Measurements from ENCODE around the gene C16orf96.

DNA sequence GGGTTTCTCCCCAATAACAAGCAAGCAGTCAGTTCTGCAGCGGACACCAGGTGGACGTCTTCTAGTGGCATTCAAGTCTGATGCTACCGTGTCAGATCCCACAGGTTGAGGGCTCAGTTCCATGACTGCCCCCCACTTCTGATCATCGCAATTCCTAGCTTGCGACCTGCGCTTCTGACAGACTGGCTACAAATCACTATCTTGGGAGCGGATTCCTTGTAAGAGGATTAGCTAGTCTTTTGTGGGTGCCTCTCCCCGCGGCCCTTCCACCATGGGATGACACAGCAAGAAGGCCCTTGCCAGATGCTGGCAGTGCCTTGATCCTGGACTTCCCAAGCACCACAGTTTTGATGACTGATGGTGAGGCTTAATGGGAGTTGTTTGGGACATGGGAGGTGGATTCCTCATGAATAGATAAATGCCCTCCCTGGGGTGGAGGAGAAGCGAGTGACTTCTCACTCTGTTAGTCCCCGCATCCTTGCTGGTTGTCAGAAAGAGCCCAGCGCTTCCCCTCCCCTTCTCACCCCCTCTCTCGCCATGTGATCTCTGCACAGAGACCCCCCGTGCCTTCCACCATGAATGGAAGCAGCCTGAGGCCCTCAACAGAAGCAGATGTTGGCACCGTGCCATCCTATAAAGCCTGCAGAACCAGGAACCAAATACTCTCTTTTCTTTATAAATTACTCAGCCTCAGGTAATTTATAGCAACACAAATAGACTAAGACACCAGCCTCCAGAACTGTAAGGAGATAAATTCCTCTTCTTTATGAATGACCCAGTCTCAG is 36.7 kb upstream of the C16orf96 start:
- TF ChIP-seq, protein P1, sequence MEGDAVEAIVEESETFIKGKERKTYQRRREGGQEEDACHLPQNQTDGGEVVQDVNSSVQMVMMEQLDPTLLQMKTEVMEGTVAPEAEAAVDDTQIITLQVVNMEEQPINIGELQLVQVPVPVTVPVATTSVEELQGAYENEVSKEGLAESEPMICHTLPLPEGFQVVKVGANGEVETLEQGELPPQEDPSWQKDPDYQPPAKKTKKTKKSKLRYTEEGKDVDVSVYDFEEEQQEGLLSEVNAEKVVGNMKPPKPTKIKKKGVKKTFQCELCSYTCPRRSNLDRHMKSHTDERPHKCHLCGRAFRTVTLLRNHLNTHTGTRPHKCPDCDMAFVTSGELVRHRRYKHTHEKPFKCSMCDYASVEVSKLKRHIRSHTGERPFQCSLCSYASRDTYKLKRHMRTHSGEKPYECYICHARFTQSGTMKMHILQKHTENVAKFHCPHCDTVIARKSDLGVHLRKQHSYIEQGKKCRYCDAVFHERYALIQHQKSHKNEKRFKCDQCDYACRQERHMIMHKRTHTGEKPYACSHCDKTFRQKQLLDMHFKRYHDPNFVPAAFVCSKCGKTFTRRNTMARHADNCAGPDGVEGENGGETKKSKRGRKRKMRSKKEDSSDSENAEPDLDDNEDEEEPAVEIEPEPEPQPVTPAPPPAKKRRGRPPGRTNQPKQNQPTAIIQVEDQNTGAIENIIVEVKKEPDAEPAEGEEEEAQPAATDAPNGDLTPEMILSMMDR (IDR thresholded peaks at IDR 0.05), result no peak
- no peak for TF ChIP-seq POLR2A (IDR thresholded peaks at IDR 0.05)
